K562 treated with DMSO at 1 percent for 24 hours (cell line): ENCODE results near the gene ANXA11. TPM values are rescaled to one million over a fixed set of nuclear protein-coding genes. Genes with fewer than 3 reads are reported as not detected.

ENCODE experiments used
- total RNA-seq: library from RNA; unstranded; fragments of 300-600 nt; gene quantifications from 2 replicates; pipeline ENCODE4 v1.2.3, GENCODE V29; 2022; ENCODE audit warnings: low read depth; ENCODE audit not compliant: insufficient read depth

Gene ANXA11
- total RNA-seq, result 188 and 189 TPM in 2 replicates

GRCh38 chr10:80205477-80206276 lies at the start of gene ANXA11:
ANXA11 (minus strand) TSS chr10:80205537; CDS start chr10:80172861, 32,676 bp downstream.

GRCh38 chr10:80132299-80133139 lies 72.8 kb downstream of the ANXA11 start, which contains the start of gene PLAC9:
PLAC9 (plus strand) TSS chr10:80132730; CDS start chr10:80132763, 33 bp downstream.

Other genes with a start within 250 kb of the ANXA11 start
- gene TMEM254, start 126.9 kb downstream of the ANXA11 start, total RNA-seq, result 2.1 and 6.5 TPM in 2 replicates
- not detected in 2 replicates for gene PLAC9, start 72.8 kb downstream of the ANXA11 start, total RNA-seq
- 3.1 and 3.8 TPM in 2 replicates for gene MAT1A, start 84.1 kb upstream of the ANXA11 start, total RNA-seq
- not detected in 2 replicates for gene DYDC1, start 151.2 kb upstream of the ANXA11 start, total RNA-seq
- gene DYDC2, start 151.2 kb upstream of the ANXA11 start, total RNA-seq, result 3.1 and 3.4 TPM in 2 replicates
- 0.94 and 1.3 TPM in 2 replicates for gene PRXL2A, start 203.0 kb upstream of the ANXA11 start, total RNA-seq
- 69.7 and 71.3 TPM in 2 replicates for gene TSPAN14, start 248.8 kb upstream of the ANXA11 start, total RNA-seq